ENCODE results near the gene IGFBP2.

DNA sequence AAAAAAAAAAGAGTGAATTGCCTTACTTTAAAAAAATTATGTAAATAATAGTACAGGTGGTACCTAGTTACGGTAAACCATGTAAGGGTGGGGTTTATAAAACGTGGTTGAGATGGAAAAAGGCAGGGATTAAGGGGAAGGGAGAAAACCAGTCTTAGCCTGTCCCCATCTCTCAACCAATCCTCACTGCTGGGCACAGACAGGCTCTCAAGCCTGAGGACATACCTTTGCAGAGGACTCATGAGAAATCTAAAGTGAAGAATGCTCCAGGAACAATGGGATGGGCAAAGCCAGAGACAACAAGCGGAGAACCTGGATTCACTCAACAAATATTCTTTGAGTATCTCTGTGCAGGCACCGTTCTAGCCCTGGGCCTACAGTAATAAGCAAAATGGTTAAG is 3.4 kb upstream of the IGFBP2 start:
- TF ChIP-seq, protein P1, sequence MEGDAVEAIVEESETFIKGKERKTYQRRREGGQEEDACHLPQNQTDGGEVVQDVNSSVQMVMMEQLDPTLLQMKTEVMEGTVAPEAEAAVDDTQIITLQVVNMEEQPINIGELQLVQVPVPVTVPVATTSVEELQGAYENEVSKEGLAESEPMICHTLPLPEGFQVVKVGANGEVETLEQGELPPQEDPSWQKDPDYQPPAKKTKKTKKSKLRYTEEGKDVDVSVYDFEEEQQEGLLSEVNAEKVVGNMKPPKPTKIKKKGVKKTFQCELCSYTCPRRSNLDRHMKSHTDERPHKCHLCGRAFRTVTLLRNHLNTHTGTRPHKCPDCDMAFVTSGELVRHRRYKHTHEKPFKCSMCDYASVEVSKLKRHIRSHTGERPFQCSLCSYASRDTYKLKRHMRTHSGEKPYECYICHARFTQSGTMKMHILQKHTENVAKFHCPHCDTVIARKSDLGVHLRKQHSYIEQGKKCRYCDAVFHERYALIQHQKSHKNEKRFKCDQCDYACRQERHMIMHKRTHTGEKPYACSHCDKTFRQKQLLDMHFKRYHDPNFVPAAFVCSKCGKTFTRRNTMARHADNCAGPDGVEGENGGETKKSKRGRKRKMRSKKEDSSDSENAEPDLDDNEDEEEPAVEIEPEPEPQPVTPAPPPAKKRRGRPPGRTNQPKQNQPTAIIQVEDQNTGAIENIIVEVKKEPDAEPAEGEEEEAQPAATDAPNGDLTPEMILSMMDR (IDR thresholded peaks at IDR 0.05): no peak
- TF ChIP-seq EZH2phosphoT487 (IDR thresholded peaks at IDR 0.05): no peak
